Stimulated activated CD8-positive, alpha-beta memory T cell treated with anti-CD3 and anti-CD28 coated beads, Interleukin-12 subunit alpha, Interleukin-12 subunit beta, amount 100 ng/mL, for 1 hour (primary cell): ENCODE measurements around the gene PTPRE.

Experiments used
- DNase-seq: peaks from one replicate; pipeline ENCODE4 v3.0.0-alpha.2; 2020; ENCODE audit warnings: low read depth

PTPRE gene

DNA sequence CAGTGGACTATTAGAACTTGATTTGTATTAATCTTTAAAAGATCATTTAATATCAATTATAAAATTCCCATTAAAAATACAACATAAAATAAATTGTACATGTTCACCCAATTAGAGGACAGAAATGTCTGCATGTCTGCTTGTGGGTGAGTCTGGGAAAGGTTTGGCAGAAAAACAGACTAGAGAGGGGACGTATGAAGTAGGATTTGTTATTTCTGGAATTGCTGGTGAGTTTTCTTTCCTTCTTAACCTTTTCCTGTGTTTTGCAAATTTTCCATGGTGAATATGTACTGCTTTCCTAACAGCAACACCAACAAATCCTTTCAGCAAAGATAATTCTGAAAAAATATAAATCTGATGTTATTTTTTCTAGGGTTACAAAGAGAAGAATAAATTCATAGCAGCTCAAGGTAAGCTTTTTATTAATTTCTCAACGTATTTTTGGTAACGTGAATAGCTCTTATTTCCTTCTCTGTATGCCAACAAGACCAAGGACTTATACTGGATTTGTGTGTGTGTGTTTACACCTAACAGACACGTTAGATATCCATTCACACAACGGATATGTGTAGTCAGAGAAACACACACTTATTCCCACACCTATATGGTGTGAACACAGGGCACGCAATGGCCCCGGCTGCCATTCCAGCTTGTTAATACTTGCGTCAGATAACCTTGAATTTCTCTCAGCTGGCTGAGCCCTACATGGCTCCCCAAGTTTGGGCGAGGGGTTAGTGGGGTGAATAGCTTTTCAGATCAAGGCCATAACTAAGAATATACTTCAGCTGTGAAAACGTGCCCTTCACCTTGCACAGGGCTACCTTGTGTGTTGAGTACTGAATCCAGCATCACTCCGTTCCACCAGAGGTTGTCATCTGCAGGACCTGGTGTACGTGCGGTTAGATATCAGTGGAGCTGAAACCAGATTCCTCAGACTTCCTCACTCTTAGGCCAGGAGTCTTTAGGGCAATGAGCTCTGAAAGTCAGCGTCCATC, 154.7 kb downstream of the PTPRE start:
- DNase-seq: no peak

DNA sequence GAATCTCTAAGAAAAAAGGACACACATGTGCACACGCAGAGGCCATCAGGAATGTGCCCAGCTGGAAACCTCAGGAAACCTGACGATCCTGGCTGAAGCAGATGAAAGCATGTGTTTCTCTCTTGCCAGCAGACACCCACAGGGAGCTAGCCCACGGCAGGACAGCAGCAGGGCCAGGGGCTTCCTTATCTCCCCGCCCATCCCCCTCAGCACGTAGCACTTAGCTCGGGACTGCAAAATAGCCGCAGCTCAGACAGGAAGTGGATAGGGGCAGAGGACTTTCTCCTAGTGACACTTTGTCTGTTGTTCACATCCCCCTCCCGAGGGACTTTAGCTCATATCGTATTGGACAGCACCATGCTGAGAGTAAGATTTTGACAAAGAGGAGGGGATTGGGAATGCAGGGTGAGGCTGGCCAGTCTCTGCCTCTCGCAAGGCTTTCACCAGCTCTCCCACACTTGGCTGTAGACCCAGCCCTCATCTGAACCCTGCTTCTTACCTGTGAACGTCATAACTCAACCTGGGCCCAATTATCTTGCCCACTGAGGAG, 155.5 kb downstream of the PTPRE start:
- no peak for DNase-seq

DNA sequence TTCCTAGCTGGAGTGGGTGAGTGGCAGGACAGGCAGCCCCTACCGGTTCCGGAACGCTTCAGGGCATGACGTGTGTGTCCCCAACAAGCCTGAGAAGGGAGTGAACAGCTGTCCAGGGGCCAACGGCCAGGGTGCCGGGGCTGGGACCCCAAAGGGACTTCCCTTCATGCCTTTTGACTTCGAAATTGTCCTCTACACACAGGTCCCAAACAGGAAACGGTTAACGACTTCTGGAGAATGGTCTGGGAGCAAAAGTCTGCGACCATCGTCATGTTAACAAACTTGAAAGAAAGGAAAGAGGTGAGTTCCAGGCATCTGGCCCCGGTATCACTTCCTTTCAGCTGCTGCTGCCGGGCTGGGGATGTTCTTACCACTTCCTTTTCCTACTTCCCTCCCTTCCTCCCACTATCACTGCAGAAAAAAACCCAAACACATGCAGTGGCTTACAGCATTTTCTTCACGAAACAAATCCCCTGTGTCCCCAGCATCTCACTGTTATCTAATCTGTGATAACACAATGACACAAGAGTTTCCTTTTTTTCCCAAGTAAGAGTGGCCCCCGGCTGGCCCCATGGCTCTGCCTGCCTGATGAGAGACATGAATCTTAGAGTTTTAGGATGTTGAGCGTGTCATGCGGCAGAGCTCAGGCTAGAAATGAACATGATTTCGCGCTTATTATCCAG, 156.1 kb downstream of the PTPRE start:
- no peak for DNase-seq

DNA sequence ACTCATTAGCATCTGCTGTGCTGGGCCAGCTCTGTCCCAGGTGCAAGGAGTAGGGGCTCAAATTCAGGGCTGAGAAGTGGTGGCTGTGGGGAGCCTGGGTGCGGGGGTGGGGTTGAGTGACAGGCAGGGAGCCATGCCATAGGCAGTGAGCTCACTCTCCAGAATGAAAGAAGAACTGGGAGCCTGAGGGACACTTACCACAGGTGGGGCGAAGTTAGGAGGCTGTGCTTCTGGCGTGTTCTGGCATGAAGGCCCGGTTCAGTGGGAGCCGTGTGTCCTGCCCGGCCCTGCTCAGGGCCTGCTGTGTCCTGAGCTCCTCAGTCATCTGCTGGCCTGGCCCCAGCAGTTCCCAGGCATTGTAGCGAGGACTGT, 156.8 kb downstream of the PTPRE start:
- no peak for DNase-seq

DNA sequence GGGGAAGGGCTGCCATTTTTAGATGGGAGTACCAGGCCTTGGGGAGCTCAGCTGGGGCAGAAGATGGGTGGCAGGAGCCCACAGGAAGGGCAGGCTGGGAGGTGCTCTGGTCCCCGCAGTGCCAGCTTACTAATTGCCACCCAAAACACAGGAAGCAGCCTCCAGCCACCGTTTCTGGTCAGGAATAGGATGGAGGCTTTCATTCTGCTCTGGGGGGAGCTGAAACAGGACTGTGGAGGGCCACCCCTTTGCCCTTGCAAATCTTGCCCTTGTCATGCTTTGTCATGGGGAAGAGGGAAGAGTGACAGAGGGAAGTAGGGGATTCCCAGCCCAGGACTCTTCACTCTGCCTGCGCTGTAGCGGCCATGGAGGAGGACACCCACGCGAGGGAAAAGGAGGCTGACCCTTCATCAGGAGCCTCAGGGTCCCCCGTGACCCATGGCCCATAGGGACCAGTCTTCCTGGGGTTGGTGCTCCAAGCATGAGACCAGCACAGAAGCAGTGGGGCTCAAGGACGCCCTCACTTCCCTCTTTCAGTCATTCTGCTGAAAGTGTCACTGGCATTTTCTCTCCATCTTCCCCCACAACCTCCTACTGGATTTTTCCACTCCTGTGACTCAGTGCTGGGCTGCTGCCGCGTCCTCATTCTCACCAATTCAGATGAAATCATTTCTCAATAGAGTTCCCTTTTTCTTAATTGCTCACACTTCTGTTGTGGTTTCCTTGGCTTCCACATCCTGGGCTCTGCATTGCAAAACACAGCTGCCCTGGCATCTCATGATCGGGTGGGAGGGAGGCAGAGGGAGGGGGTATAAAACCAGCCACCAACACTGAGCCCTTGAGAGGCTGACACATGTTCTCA, 157.4 kb downstream of the PTPRE start:
- peak; percentile 51 for DNase-seq

DNA sequence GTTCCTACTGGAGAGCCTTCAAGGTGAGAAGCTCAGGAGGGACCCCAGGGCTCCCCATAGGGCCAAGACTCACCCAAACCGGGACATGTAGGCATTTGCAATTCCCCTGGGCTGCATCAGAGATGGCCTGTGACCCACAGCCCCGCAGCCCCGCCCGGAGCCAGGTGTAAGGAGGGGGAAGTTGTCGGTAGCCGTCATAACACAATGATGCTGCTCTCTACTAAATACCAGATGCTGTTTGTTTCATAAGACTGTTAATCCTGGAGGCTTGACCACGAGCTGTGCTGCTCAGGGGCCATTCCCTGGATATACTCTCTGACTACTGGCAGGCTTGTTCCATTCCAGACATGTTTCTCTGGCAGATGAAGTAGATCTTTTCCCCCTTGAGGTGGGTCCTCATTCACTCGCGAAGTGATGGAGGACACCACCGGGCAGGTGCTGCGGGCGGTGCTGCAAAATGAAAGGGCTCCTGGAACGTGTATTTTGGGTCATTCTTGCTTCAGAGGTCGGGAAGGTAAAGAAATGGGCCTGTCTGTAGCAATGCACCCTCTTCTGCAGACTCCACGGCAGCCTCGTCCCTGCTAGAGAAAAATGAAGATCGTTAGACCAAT, 158.2 kb downstream of the PTPRE start:
- DNase-seq: no peak

DNA sequence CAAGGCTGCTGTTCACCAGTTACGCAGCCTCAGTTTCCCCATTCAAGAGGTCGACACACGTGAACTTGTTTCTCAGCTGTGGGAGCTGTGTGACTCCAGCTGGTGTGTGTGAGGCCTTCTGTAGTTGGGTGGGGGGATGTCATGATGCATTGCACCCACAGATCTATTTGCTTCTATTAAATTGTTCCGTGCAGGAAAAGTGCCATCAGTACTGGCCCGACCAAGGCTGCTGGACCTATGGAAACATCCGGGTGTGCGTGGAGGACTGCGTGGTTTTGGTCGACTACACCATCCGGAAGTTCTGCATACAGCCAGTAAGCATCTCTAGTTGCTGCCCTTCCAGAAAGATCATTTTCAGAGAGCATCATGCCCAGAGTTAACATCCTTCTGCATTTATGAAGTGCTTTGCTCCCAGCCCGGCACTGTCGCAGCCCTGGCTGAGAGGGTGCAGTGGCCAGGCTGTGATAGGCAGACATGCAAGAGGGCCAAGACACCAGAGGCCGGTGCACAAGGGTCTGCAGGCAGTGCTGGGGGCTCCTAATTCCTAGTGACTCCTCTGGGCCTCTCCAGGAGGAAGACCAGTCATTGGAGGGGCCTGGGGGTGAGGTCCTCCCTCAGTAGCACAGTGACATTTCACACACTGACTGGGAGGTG, 159.1 kb downstream of the PTPRE start:
- DNase-seq: no peak

DNA sequence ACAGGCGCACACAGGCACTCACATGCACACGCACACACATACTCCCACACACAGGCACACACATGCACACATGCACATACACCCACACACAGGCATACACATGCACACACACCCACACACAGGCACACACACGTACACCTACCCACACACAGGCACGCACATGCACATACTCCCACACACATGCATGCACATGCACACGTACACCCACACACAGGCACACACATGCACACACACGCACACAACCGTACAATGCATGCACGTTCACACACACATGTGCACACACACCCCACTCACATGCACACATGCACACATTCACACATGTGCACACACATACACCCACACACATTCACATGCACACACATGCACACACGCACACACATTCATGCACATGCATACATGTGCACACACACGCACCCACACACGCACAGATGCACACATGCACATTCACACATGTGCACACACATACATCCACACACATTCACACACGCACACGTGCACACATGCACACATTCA, 160.0 kb downstream of the PTPRE start:
- no peak for DNase-seq

DNA sequence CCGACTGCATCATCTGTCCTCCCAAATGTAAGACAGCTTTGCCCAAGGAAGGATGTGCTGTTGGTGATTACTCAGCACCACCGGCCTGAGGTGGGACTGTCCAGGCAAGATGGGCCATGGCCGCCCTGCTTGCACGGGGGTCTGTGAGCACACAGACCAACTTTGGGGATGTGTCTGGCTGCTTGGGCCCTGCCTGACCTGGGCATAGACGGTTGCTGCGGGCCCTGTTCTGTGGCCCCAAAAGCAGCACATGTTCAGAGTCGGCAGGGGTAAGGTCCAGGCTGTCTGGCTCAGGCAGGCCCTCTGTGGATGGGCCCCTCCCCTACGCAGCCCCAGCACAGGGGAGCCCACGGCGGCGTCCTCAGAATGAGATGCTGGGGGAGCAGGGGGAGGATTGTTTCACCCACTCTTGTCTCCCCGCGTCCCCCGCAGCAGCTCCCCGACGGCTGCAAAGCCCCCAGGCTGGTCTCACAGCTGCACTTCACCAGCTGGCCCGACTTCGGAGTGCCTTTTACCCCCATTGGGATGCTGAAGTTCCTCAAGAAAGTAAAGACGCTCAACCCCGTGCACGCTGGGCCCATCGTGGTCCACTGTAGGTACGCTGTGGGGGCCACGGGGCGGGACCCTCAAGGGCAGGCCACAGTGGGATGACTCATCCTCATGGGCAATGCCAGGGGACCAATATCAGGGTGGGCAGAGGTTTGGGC, 160.9 kb downstream of the PTPRE start:
- no peak for DNase-seq

DNA sequence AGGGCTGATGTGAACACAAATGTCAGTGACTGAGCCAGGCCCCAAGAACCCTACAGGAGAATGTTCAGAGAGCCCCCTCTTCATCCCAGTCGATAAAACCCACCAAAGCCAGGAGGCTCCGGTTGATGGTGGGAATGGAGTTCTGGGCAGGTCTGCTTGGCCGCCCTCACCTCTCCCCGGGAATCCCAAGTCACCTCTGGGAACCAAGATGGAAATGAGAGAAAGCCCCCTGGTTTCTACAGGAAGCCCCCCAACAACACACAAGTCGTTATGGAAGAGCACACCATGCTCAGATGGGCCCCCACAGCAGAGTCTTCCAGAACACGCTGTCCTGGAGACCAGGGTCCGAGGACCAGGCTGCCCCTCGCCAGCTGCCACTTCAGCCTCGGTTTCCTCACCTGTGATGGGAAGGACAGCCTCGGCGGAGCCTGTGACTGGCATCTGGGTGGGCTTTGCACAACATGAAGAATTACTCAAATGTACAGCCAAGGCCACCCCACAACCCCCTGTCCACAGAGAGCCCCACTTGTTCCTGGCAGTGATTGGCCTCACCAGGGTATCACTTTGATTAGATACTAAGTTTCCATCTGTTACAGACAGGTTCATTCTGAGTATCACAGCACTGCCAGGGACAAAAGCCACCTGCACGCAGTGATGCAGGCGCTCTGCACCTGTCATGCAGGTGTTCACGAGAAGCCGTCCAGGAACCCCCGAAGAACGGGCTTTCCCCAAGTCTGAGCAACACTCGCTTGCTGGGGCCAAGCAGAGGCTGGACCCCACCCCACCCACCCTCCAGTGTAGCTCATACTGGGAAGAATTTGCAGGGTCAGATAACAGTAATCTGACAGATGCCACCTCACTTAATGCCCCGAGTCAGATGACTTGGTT, 161.7 kb downstream of the PTPRE start:
- DNase-seq: no peak

DNA sequence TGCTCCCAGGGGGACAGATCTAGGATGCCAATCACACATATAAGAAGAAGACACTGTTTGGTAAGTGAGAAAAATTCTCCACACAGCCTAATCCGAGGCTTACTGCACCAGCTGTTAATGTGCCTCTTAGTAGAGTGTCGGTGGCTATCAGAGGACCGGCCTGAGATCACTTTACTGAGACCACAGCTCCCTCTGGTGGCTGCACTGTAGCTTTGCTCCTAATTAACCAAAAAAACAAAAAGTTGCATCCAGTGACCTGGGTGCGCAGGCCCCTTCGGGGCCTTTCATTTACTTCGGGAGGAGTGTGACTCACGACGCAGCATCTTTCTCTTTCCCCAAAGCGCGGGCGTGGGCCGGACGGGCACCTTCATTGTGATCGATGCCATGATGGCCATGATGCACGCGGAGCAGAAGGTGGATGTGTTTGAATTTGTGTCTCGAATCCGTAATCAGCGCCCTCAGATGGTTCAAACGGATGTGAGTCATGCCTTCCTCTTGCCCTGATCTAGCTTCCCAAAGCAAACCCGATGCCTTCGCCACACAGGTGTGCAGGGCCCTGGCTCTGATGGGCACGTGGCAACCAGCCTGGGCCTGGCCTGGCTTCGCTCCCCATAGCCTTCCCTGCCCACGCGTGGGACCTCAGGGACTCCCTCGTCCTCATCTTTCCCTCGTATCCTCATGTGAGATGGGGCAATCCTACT, 162.6 kb downstream of the PTPRE start:
- DNase-seq: peak; percentile 76

DNA sequence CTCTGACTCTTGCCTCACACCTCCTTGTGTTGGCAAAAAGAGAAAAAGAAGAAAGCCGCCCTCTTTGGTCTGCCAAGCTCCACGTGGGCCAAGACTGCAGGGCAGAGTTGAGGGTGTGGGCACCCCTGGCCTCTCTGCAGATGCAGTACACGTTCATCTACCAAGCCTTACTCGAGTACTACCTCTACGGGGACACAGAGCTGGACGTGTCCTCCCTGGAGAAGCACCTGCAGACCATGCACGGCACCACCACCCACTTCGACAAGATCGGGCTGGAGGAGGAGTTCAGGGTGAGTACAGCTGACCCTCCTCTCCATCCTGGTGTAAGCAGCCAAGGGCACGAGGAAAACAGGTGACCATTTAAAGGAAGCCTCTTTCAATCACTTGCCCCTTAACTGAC, 163.3 kb downstream of the PTPRE start:
- no peak for DNase-seq

DNA sequence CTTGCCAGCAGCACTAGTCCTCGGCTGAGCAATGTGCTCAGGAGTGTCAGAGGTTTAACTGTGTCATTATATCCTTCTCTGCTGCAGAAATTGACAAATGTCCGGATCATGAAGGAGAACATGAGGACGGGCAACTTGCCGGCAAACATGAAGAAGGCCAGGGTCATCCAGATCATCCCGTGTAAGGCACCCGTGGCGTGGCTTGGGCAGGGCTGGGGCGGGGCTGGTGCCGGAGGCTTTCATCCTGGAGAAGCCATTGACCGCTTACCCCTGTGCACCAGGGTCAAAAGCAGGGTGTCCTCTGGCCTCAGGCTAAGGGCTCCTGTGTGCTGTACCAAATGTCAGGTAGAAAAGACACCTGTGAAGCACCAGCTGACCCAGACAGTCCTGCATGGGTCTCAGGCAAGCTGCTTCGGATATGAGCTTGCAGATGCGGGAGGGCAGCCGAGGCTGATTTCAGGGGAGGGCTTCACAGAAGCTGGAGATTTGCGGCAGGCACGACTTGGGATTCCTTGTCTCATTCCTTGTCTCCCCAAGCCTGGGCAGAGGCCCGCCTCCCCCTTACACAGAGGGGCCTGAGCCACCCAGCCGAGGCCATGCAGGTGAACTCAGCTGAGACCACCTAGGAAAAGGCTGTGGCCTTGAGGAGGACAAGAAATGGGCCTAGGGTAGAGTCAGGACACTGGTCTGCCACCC, 164.0 kb downstream of the PTPRE start:
- DNase-seq: no peak

DNA sequence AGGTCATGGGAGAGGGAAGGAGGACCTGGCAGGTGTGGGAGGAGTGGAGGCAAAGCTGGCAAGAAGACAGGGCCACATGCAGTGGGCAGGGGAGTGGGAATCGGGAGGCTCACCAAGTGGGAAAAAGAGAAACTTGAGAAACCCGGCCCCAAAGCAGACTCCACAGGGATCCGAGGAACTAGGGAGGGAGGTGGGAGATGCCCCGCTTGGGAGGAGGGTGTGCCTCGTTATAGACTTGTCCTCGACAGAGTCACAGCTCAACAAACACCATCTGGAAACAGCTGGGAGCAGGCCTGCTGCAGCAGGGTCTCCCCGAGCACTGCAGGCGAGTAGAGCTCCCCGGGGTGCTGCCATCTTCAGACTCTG, 164.5 kb downstream of the PTPRE start:
- no peak for DNase-seq

DNA sequence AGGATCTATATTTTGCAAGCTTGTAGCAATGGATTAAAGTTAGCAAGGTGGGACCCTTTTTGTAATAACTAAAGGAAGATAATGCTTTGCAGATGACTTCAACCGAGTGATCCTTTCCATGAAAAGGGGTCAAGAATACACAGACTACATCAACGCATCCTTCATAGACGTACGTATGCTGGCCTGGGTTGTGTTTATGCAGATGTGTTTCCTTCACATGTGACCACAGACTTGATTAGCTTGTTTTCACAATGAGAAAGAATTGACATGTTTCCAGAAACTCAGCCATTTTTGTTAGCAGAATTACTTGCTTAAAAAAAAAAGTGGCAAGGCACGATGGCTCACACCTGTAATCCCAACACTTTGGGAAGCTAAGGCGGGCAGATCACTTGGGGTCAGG, 165.1 kb downstream of the PTPRE start:
- no peak for DNase-seq

DNA sequence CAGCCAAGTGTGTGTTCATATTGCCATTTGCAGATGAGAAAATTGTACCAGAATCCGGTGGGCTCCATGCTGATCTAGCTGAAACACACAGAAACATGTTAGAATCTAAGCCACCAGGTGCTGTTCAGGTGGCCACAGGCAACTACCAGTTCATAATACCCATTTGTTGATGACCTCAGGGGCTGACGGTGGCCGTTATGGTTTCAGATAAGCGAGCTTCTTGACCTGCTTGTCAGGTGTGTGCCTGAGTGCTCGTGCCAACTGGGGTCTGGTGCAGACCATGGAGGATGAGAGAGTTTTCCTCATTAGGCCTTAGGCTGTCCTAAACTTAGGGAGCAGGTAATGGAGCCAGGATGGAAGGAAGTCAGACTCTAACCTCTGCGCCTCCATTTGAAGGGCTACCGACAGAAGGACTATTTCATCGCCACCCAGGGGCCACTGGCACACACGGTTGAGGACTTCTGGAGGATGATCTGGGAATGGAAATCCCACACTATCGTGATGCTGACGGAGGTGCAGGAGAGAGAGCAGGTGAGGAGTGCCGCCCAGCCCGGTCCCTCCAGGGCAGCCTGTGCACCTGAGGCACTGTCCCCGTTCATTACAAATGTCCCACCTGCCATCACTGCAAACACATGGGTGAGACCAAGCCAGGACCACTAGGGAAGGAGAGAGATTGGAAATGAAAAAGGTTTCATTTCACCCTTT, 166.2 kb downstream of the PTPRE start:
- DNase-seq: no peak

DNA sequence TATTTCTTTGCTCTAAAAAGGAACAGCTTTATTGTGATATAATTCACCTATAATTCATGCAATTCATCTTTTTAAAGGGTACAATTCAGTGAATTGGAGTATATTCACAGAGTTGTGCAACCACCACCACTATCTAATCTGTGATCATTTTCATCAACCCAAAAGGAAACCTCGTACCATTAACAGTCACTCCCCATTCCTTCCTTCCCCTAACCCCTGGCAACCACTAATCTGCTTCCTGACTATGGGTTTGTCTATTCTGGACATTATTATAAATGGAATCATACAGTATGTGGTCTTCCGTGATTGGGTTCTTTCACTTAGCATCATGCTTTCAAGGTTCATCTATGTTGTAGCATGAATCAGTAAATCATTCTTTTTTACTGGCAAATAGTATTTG, 167.0 kb downstream of the PTPRE start:
- no peak for DNase-seq
